ENCODE results near the gene CYP2E1. TPM values are rescaled to one million over a fixed set of nuclear protein-coding genes. Genes with fewer than 3 reads are reported as not detected.
"Not testable (repeated sequence)": the region's sequence is repeated elsewhere in the genome, so short reads cannot be mapped to it uniquely, and the experiment has no call there.

Gene CYP2E1
- total RNA-seq, 1 donor from 2014 or later = 1.0 TPM

GRCh38 chr10:133568287-133568614 is 41.1 kb downstream of the CYP2E1 start:
- Histone ChIP-seq H3K4me1 (ENCODE audit: control insufficient read depth in 3 of 3, insufficient read depth in 3 of 3, low read length in 3 of 3) (no peaks in the 10 kb centered on the region), H3K9me3 (ENCODE audit: control insufficient read depth in 3 of 3, low read length in 3 of 3) (peaks cover 0 to 3% (median 3%) of the 10 kb centered on the region in 3 donors), H3K36me3 (ENCODE audit: control insufficient read depth in 3 of 3, insufficient read depth in 3 of 3, low read length in 3 of 3) (no peaks in the 10 kb centered on the region), H3K9ac (ENCODE audit: low read depth in 1 of 3, low read length in 3 of 3) (no peak overlapping the region), H3K27ac (ENCODE audit: low read depth, low read length) (no peak overlapping the region), H3K27me3 (ENCODE audit: control insufficient read depth in 3 of 3, insufficient read depth in 3 of 3, low read length in 3 of 3) (peaks cover 3 to 20% (median 6%) of the 10 kb centered on the region in 3 donors), H3K4me3 (ENCODE audit: low read length in 3 of 3) (no peak overlapping the region)

- not testable (repeated sequence) for H3K4me3 ChIP-seq (ENCODE audit: low read length in 3 of 3); H3K36me3 ChIP-seq (ENCODE audit: control insufficient read depth in 3 of 3, insufficient read depth in 3 of 3, low read length in 3 of 3); H3K9me3 ChIP-seq (ENCODE audit: control insufficient read depth in 3 of 3, low read length in 3 of 3); H3K9ac ChIP-seq (ENCODE audit: low read depth in 1 of 3, low read length in 3 of 3); H3K4me1 ChIP-seq (ENCODE audit: control insufficient read depth in 3 of 3, insufficient read depth in 3 of 3, low read length in 3 of 3); H3K27ac ChIP-seq (ENCODE audit: low read depth, low read length)
- H3K27me3 ChIP-seq (ENCODE audit: control insufficient read depth in 3 of 3, insufficient read depth in 3 of 3, low read length in 3 of 3) = peaks cover 3 to 20% (median 6%) of the 10 kb centered on the region in 3 donors
Measured at GRCh38 chr10:133568831-133569527, 41.8 kb downstream of the CYP2E1 start.

- not testable (repeated sequence) for H3K9ac ChIP-seq (ENCODE audit: low read depth in 1 of 3, low read length in 3 of 3); H3K36me3 ChIP-seq (ENCODE audit: control insufficient read depth in 3 of 3, insufficient read depth in 3 of 3, low read length in 3 of 3); H3K4me3 ChIP-seq (ENCODE audit: low read length in 3 of 3); H3K4me1 ChIP-seq (ENCODE audit: control insufficient read depth in 3 of 3, insufficient read depth in 3 of 3, low read length in 3 of 3); H3K27ac ChIP-seq (ENCODE audit: low read depth, low read length); H3K9me3 ChIP-seq (ENCODE audit: control insufficient read depth in 3 of 3, low read length in 3 of 3)
- H3K27me3 ChIP-seq (ENCODE audit: control insufficient read depth in 3 of 3, insufficient read depth in 3 of 3, low read length in 3 of 3) = peaks cover 3 to 20% (median 6%) of the 10 kb centered on the region in 3 donors
Measured at GRCh38 chr10:133569801-133570200, 42.6 kb downstream of the CYP2E1 start.

GRCh38 chr10:133572055-133572454 is 44.9 kb downstream of the CYP2E1 start:
- H3K36me3 ChIP-seq (ENCODE audit: control insufficient read depth in 3 of 3, insufficient read depth in 3 of 3, low read length in 3 of 3); H3K9me3 ChIP-seq (ENCODE audit: control insufficient read depth in 3 of 3, low read length in 3 of 3); H3K4me3 ChIP-seq (ENCODE audit: low read length in 3 of 3); H3K27ac ChIP-seq (ENCODE audit: low read depth, low read length); H3K9ac ChIP-seq (ENCODE audit: low read depth in 1 of 3, low read length in 3 of 3); H3K27me3 ChIP-seq (ENCODE audit: control insufficient read depth in 3 of 3, insufficient read depth in 3 of 3, low read length in 3 of 3); H3K4me1 ChIP-seq (ENCODE audit: control insufficient read depth in 3 of 3, insufficient read depth in 3 of 3, low read length in 3 of 3): not testable (repeated sequence)

- H3K27me3 ChIP-seq (ENCODE audit: control insufficient read depth in 3 of 3, insufficient read depth in 3 of 3, low read length in 3 of 3); H3K27ac ChIP-seq (ENCODE audit: low read depth, low read length); H3K4me1 ChIP-seq (ENCODE audit: control insufficient read depth in 3 of 3, insufficient read depth in 3 of 3, low read length in 3 of 3); H3K9me3 ChIP-seq (ENCODE audit: control insufficient read depth in 3 of 3, low read length in 3 of 3); H3K4me3 ChIP-seq (ENCODE audit: low read length in 3 of 3); H3K36me3 ChIP-seq (ENCODE audit: control insufficient read depth in 3 of 3, insufficient read depth in 3 of 3, low read length in 3 of 3); H3K9ac ChIP-seq (ENCODE audit: low read depth in 1 of 3, low read length in 3 of 3): not testable (repeated sequence)
Measured at GRCh38 chr10:133573460-133573859, 46.3 kb downstream of the CYP2E1 start.

- H3K9me3 ChIP-seq (ENCODE audit: control insufficient read depth in 3 of 3, low read length in 3 of 3); H3K36me3 ChIP-seq (ENCODE audit: control insufficient read depth in 3 of 3, insufficient read depth in 3 of 3, low read length in 3 of 3); H3K4me1 ChIP-seq (ENCODE audit: control insufficient read depth in 3 of 3, insufficient read depth in 3 of 3, low read length in 3 of 3); H3K27ac ChIP-seq (ENCODE audit: low read depth, low read length); H3K4me3 ChIP-seq (ENCODE audit: low read length in 3 of 3); H3K27me3 ChIP-seq (ENCODE audit: control insufficient read depth in 3 of 3, insufficient read depth in 3 of 3, low read length in 3 of 3); H3K9ac ChIP-seq (ENCODE audit: low read depth in 1 of 3, low read length in 3 of 3): not testable (repeated sequence)
Measured at GRCh38 chr10:133577037-133577436, 49.9 kb downstream of the CYP2E1 start.

Other genes with a start within 250 kb of the CYP2E1 start
- 39.7 TPM for gene TUBGCP2, start 218.5 kb upstream of the CYP2E1 start, total RNA-seq
- 30.3 TPM for gene ZNF511, start 218.4 kb upstream of the CYP2E1 start, total RNA-seq
- gene CALY, start 190.5 kb upstream of the CYP2E1 start, total RNA-seq = not detected
- gene PRAP1, start 180.0 kb upstream of the CYP2E1 start, total RNA-seq = not detected
- gene FUOM, start 169.3 kb upstream of the CYP2E1 start, total RNA-seq = 9.4 TPM
- 76.7 TPM for gene ECHS1, start 154.0 kb upstream of the CYP2E1 start, total RNA-seq
- 7.3 TPM for gene PAOX, start 148.1 kb upstream of the CYP2E1 start, total RNA-seq
- gene MTG1, start 133.2 kb upstream of the CYP2E1 start, total RNA-seq = 21.9 TPM
- 0.52 TPM for gene SPRN, start 102.7 kb upstream of the CYP2E1 start, total RNA-seq
- gene SCART1, start 73.4 kb upstream of the CYP2E1 start, total RNA-seq = 1.6 TPM
- gene SYCE1, start 38.2 kb downstream of the CYP2E1 start, total RNA-seq = not detected
- gene FRG2B, start 99.4 kb downstream of the CYP2E1 start, total RNA-seq = not detected